ENCODE data around the gene NEK11. TPM values are rescaled to one million over a fixed set of nuclear protein-coding genes. Genes with fewer than 3 reads are reported as not detected.

The NEK11 gene
- polyA plus RNA-seq, 1 of the 3 experiments (the other 2 are of a cell fraction), result 4.7 TPM

DNA sequence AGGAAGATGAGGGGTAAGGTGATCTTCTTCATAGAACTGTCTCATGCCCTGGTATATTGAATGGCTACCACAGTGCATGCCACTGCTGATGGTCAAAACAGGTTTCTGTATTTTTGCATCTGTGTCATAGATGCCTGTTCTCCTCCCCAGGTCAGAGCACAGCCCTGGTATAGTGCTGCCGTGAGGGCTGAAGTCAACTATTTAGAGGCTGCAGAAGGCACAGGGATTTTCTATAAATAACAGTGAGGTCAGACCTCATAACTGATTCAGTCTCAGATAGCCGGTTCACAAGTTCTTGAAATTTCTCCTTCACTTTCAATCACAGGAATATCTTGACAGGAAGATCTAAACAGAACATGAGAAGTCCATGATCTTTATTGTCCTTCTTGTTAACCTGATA is 255.7 kb downstream of the NEK11 start:
- H3K4me3 ChIP-seq (ENCODE audit: low read depth in 2 of 2, low read length in 1 of 2), result no peak overlapping the region
- ChIA-PET CTCF (no interaction called here), POLR2A (no interaction called here)
- H3K9ac ChIP-seq, result no peak overlapping the region
- no peaks in the 10 kb centered on the region for H4K20me1 ChIP-seq (ENCODE audit: insufficient read depth)
- 80% methylated on average over 2 of the region's 2 CpGs for WGBS (ENCODE audit: low lambda C conversion rate)
- H3K9me3 ChIP-seq, result no peaks in the 10 kb centered on the region
- TF ChIP-seq FOSL2 (IDR thresholded peaks at IDR 0.05; ENCODE audit: borderline replicate concordance, low read depth) (no peak), ELF1 (IDR thresholded peaks at IDR 0.05) (no peak), FOXM1 (IDR thresholded peaks at IDR 0.05; ENCODE audit: low read depth) (no peak), JUND (IDR thresholded peaks at IDR 0.05) (no peak), NFIC (IDR thresholded peaks at IDR 0.05; ENCODE audit: borderline replicate concordance) (no peak), TAF1 (IDR thresholded peaks at IDR 0.05; ENCODE audit: borderline replicate concordance, low read depth, low read length) (no peak)
- TF ChIP-seq, protein P1, sequence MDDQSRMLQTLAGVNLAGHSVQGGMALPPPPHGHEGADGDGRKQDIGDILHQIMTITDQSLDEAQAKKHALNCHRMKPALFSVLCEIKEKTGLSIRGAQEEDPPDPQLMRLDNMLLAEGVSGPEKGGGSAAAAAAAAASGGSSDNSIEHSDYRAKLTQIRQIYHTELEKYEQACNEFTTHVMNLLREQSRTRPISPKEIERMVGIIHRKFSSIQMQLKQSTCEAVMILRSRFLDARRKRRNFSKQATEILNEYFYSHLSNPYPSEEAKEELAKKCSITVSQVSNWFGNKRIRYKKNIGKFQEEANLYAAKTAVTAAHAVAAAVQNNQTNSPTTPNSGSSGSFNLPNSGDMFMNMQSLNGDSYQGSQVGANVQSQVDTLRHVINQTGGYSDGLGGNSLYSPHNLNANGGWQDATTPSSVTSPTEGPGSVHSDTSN (IDR thresholded peaks at IDR 0.05), result no peak
- TF ChIP-seq, protein P2, sequence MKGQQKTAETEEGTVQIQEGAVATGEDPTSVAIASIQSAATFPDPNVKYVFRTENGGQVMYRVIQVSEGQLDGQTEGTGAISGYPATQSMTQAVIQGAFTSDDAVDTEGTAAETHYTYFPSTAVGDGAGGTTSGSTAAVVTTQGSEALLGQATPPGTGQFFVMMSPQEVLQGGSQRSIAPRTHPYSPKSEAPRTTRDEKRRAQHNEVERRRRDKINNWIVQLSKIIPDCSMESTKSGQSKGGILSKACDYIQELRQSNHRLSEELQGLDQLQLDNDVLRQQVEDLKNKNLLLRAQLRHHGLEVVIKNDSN (IDR thresholded peaks at IDR 0.05; ENCODE audit: borderline replicate concordance, low read depth), result no peak
- TF ChIP-seq, protein P3, sequence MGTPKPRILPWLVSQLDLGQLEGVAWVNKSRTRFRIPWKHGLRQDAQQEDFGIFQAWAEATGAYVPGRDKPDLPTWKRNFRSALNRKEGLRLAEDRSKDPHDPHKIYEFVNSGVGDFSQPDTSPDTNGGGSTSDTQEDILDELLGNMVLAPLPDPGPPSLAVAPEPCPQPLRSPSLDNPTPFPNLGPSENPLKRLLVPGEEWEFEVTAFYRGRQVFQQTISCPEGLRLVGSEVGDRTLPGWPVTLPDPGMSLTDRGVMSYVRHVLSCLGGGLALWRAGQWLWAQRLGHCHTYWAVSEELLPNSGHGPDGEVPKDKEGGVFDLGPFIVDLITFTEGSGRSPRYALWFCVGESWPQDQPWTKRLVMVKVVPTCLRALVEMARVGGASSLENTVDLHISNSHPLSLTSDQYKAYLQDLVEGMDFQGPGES (IDR thresholded peaks at IDR 0.05; ENCODE audit: low read depth, low read length), result no peak
- H3K9me2 ChIP-seq, result no peaks in the 10 kb centered on the region
- no peak overlapping the region for H3K4me2 ChIP-seq
- no peak overlapping the region for H3K27ac ChIP-seq (ENCODE audit: low read depth in 2 of 2, low read length in 1 of 2)
- no peaks in the 10 kb centered on the region for H3K79me2 ChIP-seq (ENCODE audit: insufficient read depth)
- no peaks in the 10 kb centered on the region for H3F3A ChIP-seq (replicated peaks; ENCODE audit: insufficient read depth)
- H3K36me3 ChIP-seq (replicated peaks in 1 of 2; ENCODE audit: control insufficient read depth in 1 of 2, insufficient read depth in 2 of 2, low read length in 1 of 2), result no peaks in the 10 kb centered on the region
- H2AFZ ChIP-seq (ENCODE audit: low read depth), result no peak overlapping the region
- no peaks in the 10 kb centered on the region for H3K27me3 ChIP-seq (ENCODE audit: insufficient read depth)
- DNase-seq, result no peak
- peaks cover 0 to 13% of the 10 kb centered on the region in 2 experiments; a peak in 2 of 4 replicates for H3K4me1 ChIP-seq (ENCODE audit: control insufficient read depth in 1 of 2, insufficient read depth in 2 of 2, low read depth in 1 of 2, low read length in 1 of 2)

DNA sequence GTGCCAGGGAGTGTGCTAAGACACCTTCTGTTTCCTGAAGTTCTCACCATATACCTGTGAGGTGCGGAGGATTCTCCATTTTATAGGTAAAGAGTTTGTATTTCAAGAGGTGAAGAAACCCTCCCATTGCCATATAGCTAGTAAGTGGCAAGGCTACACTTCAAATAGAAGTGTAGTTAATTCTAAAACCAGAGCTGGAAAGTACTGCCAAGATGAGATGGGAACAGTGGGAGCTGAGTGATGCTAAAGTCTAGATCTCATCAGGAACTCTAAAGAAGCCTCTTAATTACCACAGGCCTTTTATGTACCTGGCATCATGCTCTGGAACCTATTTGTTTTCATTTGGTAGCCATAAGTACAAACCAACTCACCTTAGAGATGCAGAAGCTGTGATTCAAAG is 256.3 kb downstream of the NEK11 start:
- Histone ChIP-seq H3K4me3 (ENCODE audit: low read depth in 2 of 2, low read length in 1 of 2) (no peak overlapping the region), H3K79me2 (ENCODE audit: insufficient read depth) (no peaks in the 10 kb centered on the region), H4K20me1 (ENCODE audit: insufficient read depth) (no peaks in the 10 kb centered on the region), H3K4me2 (no peak overlapping the region), H2AFZ (ENCODE audit: low read depth) (no peak overlapping the region), H3K9me3 (no peaks in the 10 kb centered on the region), H3F3A (replicated peaks; ENCODE audit: insufficient read depth) (no peaks in the 10 kb centered on the region), H3K36me3 (replicated peaks in 1 of 2; ENCODE audit: control insufficient read depth in 1 of 2, insufficient read depth in 2 of 2, low read length in 1 of 2) (no peaks in the 10 kb centered on the region), H3K27ac (ENCODE audit: low read depth in 2 of 2, low read length in 1 of 2) (no peak overlapping the region), H3K4me1 (ENCODE audit: control insufficient read depth in 1 of 2, insufficient read depth in 2 of 2, low read depth in 1 of 2, low read length in 1 of 2) (peaks cover 0 to 13% of the 10 kb centered on the region in 2 experiments; a peak in 2 of 4 replicates), H3K9me2 (no peaks in the 10 kb centered on the region), H3K9ac (no peak overlapping the region), H3K27me3 (ENCODE audit: insufficient read depth) (no peaks in the 10 kb centered on the region)
- WGBS (ENCODE audit: low lambda C conversion rate), result 94% methylated on average over 1 of the region's 1 CpG
- ChIA-PET CTCF (interaction anchor here (0.8 kb wide), 1 partner anchor 747 kb away, joined by 3 read pairs; no protein-coding TSS in a partner anchor), POLR2A (interaction anchor here (0.7 kb wide), 1 partner anchor 10 kb away, joined by 3 read pairs; no protein-coding TSS in a partner anchor)
- DNase-seq, result no peak
- TF ChIP-seq FOXJ3 (CRISPR knock-in tag; IDR thresholded peaks at IDR 0.05), result no peak
- TF ChIP-seq YY1 (IDR thresholded peaks at IDR 0.05; ENCODE audit: low read depth), result no peak
- no peak for TF ChIP-seq GATA2 (CRISPR knock-in tag; IDR thresholded peaks at IDR 0.05)
- TF ChIP-seq, protein P4, sequence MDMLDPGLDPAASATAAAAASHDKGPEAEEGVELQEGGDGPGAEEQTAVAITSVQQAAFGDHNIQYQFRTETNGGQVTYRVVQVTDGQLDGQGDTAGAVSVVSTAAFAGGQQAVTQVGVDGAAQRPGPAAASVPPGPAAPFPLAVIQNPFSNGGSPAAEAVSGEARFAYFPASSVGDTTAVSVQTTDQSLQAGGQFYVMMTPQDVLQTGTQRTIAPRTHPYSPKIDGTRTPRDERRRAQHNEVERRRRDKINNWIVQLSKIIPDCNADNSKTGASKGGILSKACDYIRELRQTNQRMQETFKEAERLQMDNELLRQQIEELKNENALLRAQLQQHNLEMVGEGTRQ (IDR thresholded peaks at IDR 0.05; ENCODE audit: borderline replicate concordance, low read depth, low read length), result no peak
- TF ChIP-seq CHD2 (IDR thresholded peaks at IDR 0.05; ENCODE audit: low read length, partially characterized antibody), result no peak
- no peak for TF ChIP-seq SIN3A (IDR thresholded peaks at IDR 0.05; ENCODE audit: borderline replicate concordance, low read depth, low read length)
- TF ChIP-seq, protein P5, sequence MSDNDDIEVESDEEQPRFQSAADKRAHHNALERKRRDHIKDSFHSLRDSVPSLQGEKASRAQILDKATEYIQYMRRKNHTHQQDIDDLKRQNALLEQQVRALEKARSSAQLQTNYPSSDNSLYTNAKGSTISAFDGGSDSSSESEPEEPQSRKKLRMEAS (IDR thresholded peaks at IDR 0.05; ENCODE audit: low read depth), result no peak
- no peak for TF ChIP-seq NRF1 (IDR thresholded peaks at IDR 0.05; ENCODE audit: low read depth, low read length)
- TF ChIP-seq, protein P3 (IDR thresholded peaks at IDR 0.05; ENCODE audit: low read depth, low read length), result no peak
- no peak for TF ChIP-seq RCOR1 (IDR thresholded peaks at IDR 0.05; ENCODE audit: low read length)
- TF ChIP-seq, protein P6, sequence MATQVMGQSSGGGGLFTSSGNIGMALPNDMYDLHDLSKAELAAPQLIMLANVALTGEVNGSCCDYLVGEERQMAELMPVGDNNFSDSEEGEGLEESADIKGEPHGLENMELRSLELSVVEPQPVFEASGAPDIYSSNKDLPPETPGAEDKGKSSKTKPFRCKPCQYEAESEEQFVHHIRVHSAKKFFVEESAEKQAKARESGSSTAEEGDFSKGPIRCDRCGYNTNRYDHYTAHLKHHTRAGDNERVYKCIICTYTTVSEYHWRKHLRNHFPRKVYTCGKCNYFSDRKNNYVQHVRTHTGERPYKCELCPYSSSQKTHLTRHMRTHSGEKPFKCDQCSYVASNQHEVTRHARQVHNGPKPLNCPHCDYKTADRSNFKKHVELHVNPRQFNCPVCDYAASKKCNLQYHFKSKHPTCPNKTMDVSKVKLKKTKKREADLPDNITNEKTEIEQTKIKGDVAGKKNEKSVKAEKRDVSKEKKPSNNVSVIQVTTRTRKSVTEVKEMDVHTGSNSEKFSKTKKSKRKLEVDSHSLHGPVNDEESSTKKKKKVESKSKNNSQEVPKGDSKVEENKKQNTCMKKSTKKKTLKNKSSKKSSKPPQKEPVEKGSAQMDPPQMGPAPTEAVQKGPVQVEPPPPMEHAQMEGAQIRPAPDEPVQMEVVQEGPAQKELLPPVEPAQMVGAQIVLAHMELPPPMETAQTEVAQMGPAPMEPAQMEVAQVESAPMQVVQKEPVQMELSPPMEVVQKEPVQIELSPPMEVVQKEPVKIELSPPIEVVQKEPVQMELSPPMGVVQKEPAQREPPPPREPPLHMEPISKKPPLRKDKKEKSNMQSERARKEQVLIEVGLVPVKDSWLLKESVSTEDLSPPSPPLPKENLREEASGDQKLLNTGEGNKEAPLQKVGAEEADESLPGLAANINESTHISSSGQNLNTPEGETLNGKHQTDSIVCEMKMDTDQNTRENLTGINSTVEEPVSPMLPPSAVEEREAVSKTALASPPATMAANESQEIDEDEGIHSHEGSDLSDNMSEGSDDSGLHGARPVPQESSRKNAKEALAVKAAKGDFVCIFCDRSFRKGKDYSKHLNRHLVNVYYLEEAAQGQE (IDR thresholded peaks at IDR 0.05; ENCODE audit: low read depth, low read length), result no peak
- no peak for TF ChIP-seq NFIC (IDR thresholded peaks at IDR 0.05; ENCODE audit: borderline replicate concordance)

All from SK-N-SH (cell line).